ENCODE results near the gene NDUFAF8.

- TF ChIP-seq CTCF (IDR thresholded peaks at IDR 0.05) = no peak
- TF ChIP-seq POLR2A (IDR thresholded peaks at IDR 0.05) = no peak
These were observed 46.6 kb upstream of the NDUFAF8 start for GRCh38 chr17:81192386-81193050.
